H1 (cell line): Measurements from ENCODE around the gene HK1. TPM values are rescaled to one million over a fixed set of nuclear protein-coding genes. Genes with fewer than 3 reads are reported as not detected.

Experiments
- CTCF ChIA-PET: fragments of 300-600 bp; sonication (Branson Sonifier 250); formaldehyde crosslinking; loops from one replicate; lab custom pipeline; 2021; ENCODE audit not compliant: partially characterized antibody; lab: Charles Lee
- POLR2A ChIA-PET: fragments of 300-600 bp; sonication (Branson Sonifier 250); formaldehyde crosslinking; loops from one replicate; lab custom pipeline; 2021; ENCODE audit warnings: inconsistent platforms; ENCODE audit not compliant: partially characterized antibody; lab: Charles Lee
- DNase-seq, 2 experiments: peaks; one replicate each; pipeline versions ENCODE4 v3.0.0 to v3.0.0-alpha.2; 2010 to 2022; ENCODE audit warnings: low spot score in 2 of 2, low read depth in 1 of 2, mixed read lengths in 1 of 2
- FAIRE-seq: peaks from 2 replicates; lab custom pipeline; 2011; peaks lifted over from hg19 to GRCh38; lab: Jason Lieb, UNC
- H2AFZ ChIP-seq: 2 replicates; pipeline ENCODE4 v1.8.1; 2012; ENCODE audit warnings: low read length, inconsistent platforms
- H2AK5ac ChIP-seq: 2 replicates; pipeline ENCODE4 v1.6.1; 2013; ENCODE audit warnings: low read depth, low read length
- H2BK120ac ChIP-seq: replicated peaks from 2 replicates; pipeline ENCODE3; 2013; ENCODE audit warnings: low read depth, low read length, inconsistent platforms
- H2BK12ac ChIP-seq: 2 replicates; pipeline ENCODE4 v1.6.1; 2013; ENCODE audit warnings: low read depth, low read length
- H2BK15ac ChIP-seq: 2 replicates; pipeline ENCODE4 v1.6.1; 2013; ENCODE audit warnings: low read length
- H2BK20ac ChIP-seq: 2 replicates; pipeline ENCODE4 v1.6.1; 2013; ENCODE audit warnings: low read length
- H2BK5ac ChIP-seq: 2 replicates; pipeline ENCODE4 v1.6.1; 2013; ENCODE audit warnings: low read depth, low read length
- H3K14ac ChIP-seq: 2 replicates; pipeline ENCODE4 v1.6.1; 2013; ENCODE audit warnings: inconsistent platforms; ENCODE audit not compliant: insufficient read length
- H3K18ac ChIP-seq: 2 replicates; pipeline ENCODE4 v1.6.1; 2013; ENCODE audit warnings: low read length; ENCODE audit errors: extremely low read depth
- H3K23ac ChIP-seq: 2 replicates; pipeline ENCODE4 v1.6.1; 2013; ENCODE audit warnings: inconsistent platforms; ENCODE audit not compliant: insufficient read length
- H3K23me2 ChIP-seq: 2 replicates; pipeline ENCODE4 v1.6.1; 2013; ENCODE audit warnings: low read depth, low read length
- H3K27ac ChIP-seq: 2 replicates; pipeline ENCODE4 v1.6.1; 2011; ENCODE audit warnings: low read depth, low read length, inconsistent platforms
- H3K27me3 ChIP-seq, 4 experiments: replicated peaks in 1 of 4; 1 replicate in 1 of 4; 2 replicates in 3 of 4; pipeline versions ENCODE4 v1.6.1 to v1.8.1; 2011 to 2013; ENCODE audit warnings: low read length in 3 of 4, mild to moderate bottlenecking in 3 of 4, inconsistent platforms in 2 of 4, mixed read lengths in 2 of 4, moderate library complexity in 1 of 4; ENCODE audit not compliant: control insufficient read depth in 3 of 4, insufficient read depth in 3 of 4; ENCODE audit errors: extremely low read depth in 1 of 4
- H3K36me3 ChIP-seq, 4 experiments: 2 replicates each; pipeline versions ENCODE4 v1.6.1 to v1.8.1; 2011 to 2013; ENCODE audit warnings: mild to moderate bottlenecking in 4 of 4, low read length in 3 of 4, moderate library complexity in 2 of 4, control low read depth in 1 of 4, inconsistent platforms in 1 of 4; ENCODE audit not compliant: insufficient read depth in 4 of 4, control insufficient read depth in 2 of 4
- H3K4ac ChIP-seq: replicated peaks from 2 replicates; pipeline ENCODE3; 2013; ENCODE audit warnings: low read length, low read depth, mixed read lengths, inconsistent platforms; ENCODE audit not compliant: insufficient read length
- H3K4me1 ChIP-seq, 4 experiments: replicated peaks in 1 of 4; 1 replicate in 1 of 4; 2 replicates in 3 of 4; pipeline versions ENCODE4 v1.6.1 to v1.8.1; 2011 to 2013; ENCODE audit warnings: low read length in 3 of 4, inconsistent platforms in 2 of 4, mixed read lengths in 1 of 4; ENCODE audit not compliant: insufficient read depth in 4 of 4, control insufficient read depth in 3 of 4
- H3K4me2 ChIP-seq, 2 experiments: 2 replicates each; pipeline versions ENCODE4 v1.6.1 to v1.8.1; 2011 to 2013; ENCODE audit warnings: low read depth in 2 of 2, low read length in 2 of 2, control low read depth in 1 of 2, inconsistent platforms in 1 of 2, mild to moderate bottlenecking in 1 of 2; ENCODE audit not compliant: insufficient read depth in 1 of 2
- H3K4me3 ChIP-seq, 4 experiments: fragments of 200-600, 300-600 bp in 1 of 4; sonication (generic), shearing (Covaris generic), sonication (Bioruptor Twin) in 1 of 4; 2 replicates each; pipeline versions ENCODE4 v1.5.1 to v1.8.1; 2011 to 2016; ENCODE audit warnings: low read length in 4 of 4, low read depth in 3 of 4, control low read depth in 2 of 4, inconsistent platforms in 2 of 4, mild to moderate bottlenecking in 2 of 4, mixed read lengths in 1 of 4, moderate library complexity in 1 of 4; ENCODE audit not compliant: insufficient read depth in 2 of 4; ENCODE audit errors: extremely low read depth in 1 of 4
- H3K56ac ChIP-seq: replicated peaks from 2 replicates; pipeline ENCODE3; 2013; ENCODE audit warnings: low read depth, mild to moderate bottlenecking, mixed read lengths, low read length, inconsistent platforms; ENCODE audit not compliant: insufficient read length
- H3K79me1 ChIP-seq: 2 replicates; pipeline ENCODE4 v1.6.1; 2013; ENCODE audit warnings: low read depth, low read length, control low read depth
- H3K79me2 ChIP-seq, 2 experiments: 2 replicates each; pipeline versions ENCODE4 v1.6.1 to v1.8.1; 2012 to 2013; ENCODE audit warnings: low read length in 2 of 2, mild to moderate bottlenecking in 2 of 2, inconsistent platforms in 1 of 2; ENCODE audit not compliant: insufficient read depth in 2 of 2, control insufficient read depth in 1 of 2
- H3K9ac ChIP-seq, 4 experiments: replicated peaks in 1 of 4; 1 replicate in 1 of 4; 2 replicates in 3 of 4; pipeline versions ENCODE4 v1.6.1 to v1.8.1; 2011 to 2013; ENCODE audit warnings: low read depth in 3 of 4, low read length in 3 of 4, control low read depth in 2 of 4, mild to moderate bottlenecking in 2 of 4, moderate library complexity in 2 of 4, inconsistent platforms in 1 of 4; ENCODE audit errors: extremely low read depth in 1 of 4
- H3K9me3 ChIP-seq, 2 experiments: 2 replicates each; pipeline versions ENCODE4 v1.6.1 to v1.8.1; 2012 to 2013; ENCODE audit warnings: mild to moderate bottlenecking in 2 of 2, moderate library complexity in 2 of 2, control low read depth in 1 of 2, inconsistent platforms in 1 of 2, low read depth in 1 of 2, low read length in 1 of 2, mixed read lengths in 1 of 2; ENCODE audit not compliant: insufficient read depth in 2 of 2
- H4K20me1 ChIP-seq, 2 experiments: replicated peaks in 1 of 2; 2 replicates each; pipeline versions ENCODE3 to v1.8.1; 2011 to 2013; ENCODE audit warnings: inconsistent platforms in 2 of 2, low read length in 2 of 2, mild to moderate bottlenecking in 1 of 2; ENCODE audit not compliant: insufficient read depth in 2 of 2, control insufficient read depth in 1 of 2
- H4K5ac ChIP-seq: 2 replicates; pipeline ENCODE4 v1.6.1; 2013; ENCODE audit warnings: low read length, low read depth, mixed read lengths, inconsistent platforms; ENCODE audit not compliant: insufficient read length
- H4K8ac ChIP-seq: 2 replicates; pipeline ENCODE4 v1.8.0; 2013; ENCODE audit warnings: mild to moderate bottlenecking, moderate library complexity, low read length, inconsistent platforms; ENCODE audit not compliant: insufficient read depth; ENCODE audit errors: extremely low read depth
- H4K91ac ChIP-seq: replicated peaks from 2 replicates; pipeline ENCODE3; 2013; ENCODE audit warnings: low read length, mixed read lengths, inconsistent platforms; ENCODE audit not compliant: insufficient read length
- BCL11A ChIP-seq, 2 experiments: IDR thresholded peaks; one replicate each; pipeline ENCODE4 v1.6.1; 2011; ENCODE audit warnings: low read depth in 2 of 2, low read length in 2 of 2, mild to moderate bottlenecking in 2 of 2
- CREB1 ChIP-seq: IDR thresholded peaks from 2 replicates; pipeline ENCODE4 v1.6.1; 2012; ENCODE audit warnings: inconsistent platforms
- POLR2AphosphoS5 ChIP-seq: IDR thresholded peaks from 2 replicates; pipeline ENCODE4 v1.6.1; 2011; ENCODE audit warnings: low read depth, low read length
- RAD21 ChIP-seq, 2 experiments: IDR thresholded peaks in 1 of 2; conservative IDR thresholded peaks in 1 of 2; 2 replicates each; pipeline ENCODE4 v1.6.1; 2011; ENCODE audit warnings: low read depth in 2 of 2, low read length in 2 of 2, improper control_type of control experiment in 1 of 2, inconsistent platforms in 1 of 2, mild to moderate bottlenecking in 1 of 2, moderate library complexity in 1 of 2
- RBBP5 ChIP-seq: IDR thresholded peaks from 2 replicates; pipeline ENCODE4 v1.7.1; 2012; ENCODE audit warnings: low read depth, mild to moderate bottlenecking, inconsistent platforms, low read length, moderate library complexity, borderline replicate concordance
- SIX5 ChIP-seq: IDR thresholded peaks from 2 replicates; pipeline ENCODE4 v1.6.1; 2011; ENCODE audit warnings: mild to moderate bottlenecking, low read depth, low read length
- TCF12 ChIP-seq: IDR thresholded peaks from 2 replicates; pipeline ENCODE4 v1.6.1; 2011; ENCODE audit warnings: low read depth, mild to moderate bottlenecking, low read length
- YY1 ChIP-seq: IDR thresholded peaks from 2 replicates; pipeline ENCODE4 v1.6.1; 2011; ENCODE audit warnings: low read depth, mild to moderate bottlenecking, low read length
- WGBS, 2 experiments: shearing (Covaris generic) in 1 of 2; methylation state at CpG; one replicate each; pipeline versions ENCODE4 v1.1.6 to v1.1.7; 2013 to 2015; ENCODE audit warnings: low lambda C conversion rate in 2 of 2, mixed read lengths in 2 of 2, inconsistent platforms in 1 of 2, low coverage in 1 of 2, missing lambda C conversion rate in 1 of 2; ENCODE audit not compliant: insufficient replicate concordance in 2 of 2, insufficient coverage in 1 of 2, insufficient read length in 1 of 2; ENCODE audit errors: extremely low coverage in 1 of 2, missing lambda C conversion rate in 1 of 2; 5-methylcytosine and 5-hydroxymethylcytosine counted together
- polyA plus RNA-seq, 7 experiments: library from polyadenylated mRNA; depleted of rRNA in 3 of 7; stranded (reverse) in 5 of 7; unstranded in 2 of 7; fragments of >200 nt in 5 of 7; fragments of 200-250 nt in 2 of 7; gene quantifications; 1 replicate in 5 of 7; 2 replicates in 1 of 7; 4 replicates in 1 of 7; pipeline versions ENCODE4 v1.2.1 to v1.2.3, GENCODE V29; 2011 to 2013; ENCODE audit warnings: missing spikeins in 2 of 7, mixed read lengths in 2 of 7
- total RNA-seq: library from RNA; stranded (reverse); fragmentation: NEBNext Ultra II Directional; extraction: Animal tissue kit (Norgen Biotek cat#: 25700); gene quantifications from 2 replicates; pipeline ENCODE4 v1.2.1, GENCODE V29; 2021

Gene HK1
- total and polyA plus RNA-seq, 2 of the 8 experiments (the other 6 are each of a cell fraction or from before 2014, with no cell fraction given) = 55.8 to 247 TPM

- Histone ChIP-seq H2BK15ac (no peak overlapping the region), H2AFZ (no peak overlapping the region), H3K9me3 (no peaks in the 10 kb centered on the region), H3K79me1 (peaks cover 14% of the 10 kb centered on the region; the same call in 1 of the 2 replicates), H3K4me3 (peak overlapping the region; percentile 78 to 98 (median 91)), H3K4me2 (peak overlapping the region; percentile 82 to 97), H2BK20ac (no peak overlapping the region)
- CTCF ChIA-PET = interaction anchor here (0.8 to 4.4 kb wide), 6 partner anchors 8 to 87 kb away, joined by 3 to 23 read pairs (median 6); no protein-coding TSS in a partner anchor
- TF ChIP-seq CREB1 (no peak), RBBP5 (no peak), POLR2AphosphoS5 (no peak), RAD21 (IDR thresholded peaks at IDR 0.05 in 1 of 2, conservative IDR thresholded peaks at IDR 0.05 in 1 of 2; ENCODE audit: low read depth in 2 of 2, low read length in 2 of 2) (no peak), YY1 (no peak), SIX5 (no peak), TCF12 (no peak), BCL11A (IDR thresholded peaks at IDR 0.05; ENCODE audit: low read depth in 2 of 2, low read length in 2 of 2) (no peak)
- TF ChIP-seq, all 59 proteins: peak for 0
- Histone ChIP-seq H2BK12ac (peak overlapping the region; percentile 19; the same call in 1 of the 2 replicates), H4K8ac (no peak overlapping the region; the same call in 1 of the 2 replicates), H3K4me1 (peaks cover 16 to 38% (median 25%) of the 10 kb centered on the region in 4 experiments), H3K27me3 (no peaks in the 10 kb centered on the region), H3K36me3 (no peaks in the 10 kb centered on the region), H3K23me2 (peaks cover 9% of the 10 kb centered on the region), H3K14ac (no peak overlapping the region), H3K23ac (no peak overlapping the region), H3K79me2 (peaks cover 45 to 60% of the 10 kb centered on the region in 2 experiments), H4K20me1 (peaks cover 4 to 14% of the 10 kb centered on the region in 2 experiments), H2AK5ac (no peak overlapping the region), H3K9ac (peak overlapping the region in 2 of 4 experiments; percentile 38 to 39; a peak in 2 of 7 replicates), H3K18ac (peak overlapping the region; percentile 38; the same call in 1 of the 2 replicates), H2BK120ac (no peak overlapping the region), H4K5ac (no peak overlapping the region), H3K4ac (peak overlapping the region; percentile 61), H2BK5ac (peak overlapping the region; percentile 77; the same call in 1 of the 2 replicates), H3K27ac (no peak overlapping the region), H4K91ac (peak overlapping the region; percentile 59), H3K56ac (no peak overlapping the region)
- DNase-seq = no peak
- POLR2A ChIA-PET = interaction anchor here (0.7 to 3.4 kb wide), 3 partner anchors 8 to 18 kb away, joined by 3 to 16 read pairs (median 4); no protein-coding TSS in a partner anchor
- 65% methylated on average over 9 of the region's 9 CpGs; no CpG with 5 or more reads in 1 of the 2 experiments for WGBS, 2 experiments
- no peak for FAIRE-seq
Measured at GRCh38 chr10:69319841-69320316, 41.6 kb downstream of the HK1 start.
